GM19372 (cell line): ENCODE results near the gene PRR35.

Source experiments
- ATAC-seq: cut with Tn5 transposase; IDR thresholded peaks from one replicate; pipeline ENCODE4 v1.9.1; 2021; ENCODE audit warnings: mild to moderate bottlenecking, low read depth, moderate library complexity; ENCODE audit not compliant: unreplicated experiment

The PRR35 gene

GRCh38 chr16:546909-547770 lies 13.1 kb upstream of the PRR35 start:
- ATAC-seq = no peak

GRCh38 chr16:548586-548985 lies 11.6 kb upstream of the PRR35 start:
- no peak for ATAC-seq

GRCh38 chr16:549544-550263 lies 10.5 kb upstream of the PRR35 start:
- no peak for ATAC-seq

GRCh38 chr16:551210-551609 lies 9.0 kb upstream of the PRR35 start:
- ATAC-seq = no peak

DNA sequence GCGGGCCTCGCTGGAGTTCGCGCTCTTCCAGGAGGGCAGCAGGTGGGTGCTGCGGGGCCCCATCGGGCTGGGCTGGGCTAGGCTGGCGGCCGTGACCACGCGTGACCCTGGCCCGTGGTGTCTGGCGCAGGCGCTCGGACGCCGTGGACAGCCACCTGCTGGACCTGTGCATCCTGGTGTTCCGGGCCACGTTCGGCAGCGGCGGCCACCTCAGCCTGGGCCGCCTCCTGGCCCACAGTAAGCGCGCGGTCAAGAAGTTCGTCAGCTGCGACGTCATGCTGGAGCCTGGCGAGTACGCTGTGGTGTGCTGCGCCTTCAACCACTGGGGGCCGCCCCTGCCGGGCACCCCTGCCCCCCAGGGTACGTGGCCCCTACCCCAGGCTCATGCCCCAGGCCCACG lies 8.0 kb upstream of the PRR35 start:
- ATAC-seq = no peak

GRCh38 chr16:553601-554296 lies 6.4 kb upstream of the PRR35 start:
- ATAC-seq = no peak

- ATAC-seq = no peak
Observed at GRCh38 chr16:554297-554621, 5.9 kb upstream of the PRR35 start.

DNA sequence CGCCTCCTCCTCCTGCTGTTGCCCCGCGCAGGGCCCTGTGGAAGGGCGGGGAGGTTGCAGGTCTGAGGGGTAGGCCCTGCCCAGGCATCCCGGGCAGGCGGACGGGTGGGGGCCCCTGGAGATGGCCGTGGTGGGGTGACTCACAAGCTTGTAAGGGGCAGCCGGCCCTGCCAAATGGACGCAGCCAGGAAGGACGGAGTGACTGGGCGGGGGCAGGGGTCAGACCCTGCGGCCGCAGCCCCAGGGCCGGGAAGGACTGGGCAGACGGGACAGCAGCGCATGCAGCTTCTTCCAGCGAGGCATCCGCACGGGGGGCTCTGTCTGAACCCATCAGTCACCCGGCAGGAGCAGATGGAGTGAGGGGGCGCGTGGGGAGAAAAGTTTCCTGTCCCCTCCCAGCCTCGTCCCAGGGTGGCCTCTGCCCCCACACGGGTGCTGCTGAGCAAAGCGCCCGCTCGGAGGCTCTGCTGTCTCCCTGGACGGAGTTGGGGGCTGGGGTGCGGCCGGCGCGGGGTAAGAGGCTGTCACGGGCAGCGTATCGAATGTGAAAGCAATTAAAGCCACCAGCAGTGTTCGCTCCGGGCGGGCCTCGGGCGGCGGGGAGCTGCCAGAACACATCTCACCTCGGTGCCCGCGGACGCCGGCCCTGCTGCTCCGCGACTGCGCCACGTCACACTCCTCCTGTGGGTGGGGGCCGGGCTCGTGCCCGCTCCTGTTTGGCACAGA lies 5.4 kb upstream of the PRR35 start:
- ATAC-seq = no peak

DNA sequence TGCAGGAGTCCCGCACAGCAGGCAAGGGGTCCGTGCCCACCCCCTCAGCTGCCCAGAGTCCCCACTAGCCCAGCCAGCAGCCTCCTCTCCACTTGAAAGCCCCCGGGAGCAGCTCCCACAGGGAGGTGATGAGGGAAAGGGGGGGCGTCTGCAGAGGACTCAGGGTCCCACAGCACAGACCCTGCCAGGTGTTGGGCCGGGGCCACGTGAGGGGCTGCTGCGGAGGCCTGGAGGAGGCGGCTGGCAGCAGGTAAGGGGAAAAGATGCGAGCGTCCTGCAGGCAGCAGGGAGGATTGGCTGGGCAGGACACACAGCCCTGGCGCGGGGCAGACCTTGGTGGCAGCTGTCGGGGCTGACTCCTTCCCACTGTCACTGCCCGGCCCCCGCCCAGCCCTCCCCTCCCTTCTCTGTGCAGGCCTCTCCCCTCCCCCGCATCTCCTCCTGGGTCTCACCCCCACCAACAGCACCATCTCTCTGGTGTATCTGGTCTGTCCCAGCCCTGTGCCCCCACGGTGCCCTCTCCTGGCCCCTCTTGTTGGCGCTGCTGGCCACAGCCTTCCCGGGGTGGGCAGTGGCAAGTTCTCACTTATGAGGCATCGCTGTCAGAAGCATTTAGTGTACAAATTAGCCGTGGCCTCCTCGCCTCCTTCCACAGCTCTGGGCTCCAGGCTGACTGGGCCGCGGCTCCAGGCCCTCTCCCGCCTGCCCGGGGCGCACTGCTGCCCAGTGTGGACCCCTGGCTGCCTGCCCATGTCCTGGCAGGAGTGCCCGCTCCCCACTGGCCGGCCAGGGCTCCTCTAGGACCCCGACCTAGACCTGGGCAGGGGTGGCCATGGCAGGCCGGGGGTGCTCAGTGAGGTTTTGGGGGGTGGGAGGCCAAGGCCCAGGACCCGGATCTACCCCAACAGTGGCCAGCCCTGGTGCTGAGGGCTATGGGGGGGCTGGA lies 4.4 kb upstream of the PRR35 start:
- no peak for ATAC-seq

GRCh38 chr16:556474-557173 lies 3.6 kb upstream of the PRR35 start:
- no peak for ATAC-seq

- ATAC-seq = no peak
Observed at GRCh38 chr16:557463-558297, 2.5 kb upstream of the PRR35 start.

DNA sequence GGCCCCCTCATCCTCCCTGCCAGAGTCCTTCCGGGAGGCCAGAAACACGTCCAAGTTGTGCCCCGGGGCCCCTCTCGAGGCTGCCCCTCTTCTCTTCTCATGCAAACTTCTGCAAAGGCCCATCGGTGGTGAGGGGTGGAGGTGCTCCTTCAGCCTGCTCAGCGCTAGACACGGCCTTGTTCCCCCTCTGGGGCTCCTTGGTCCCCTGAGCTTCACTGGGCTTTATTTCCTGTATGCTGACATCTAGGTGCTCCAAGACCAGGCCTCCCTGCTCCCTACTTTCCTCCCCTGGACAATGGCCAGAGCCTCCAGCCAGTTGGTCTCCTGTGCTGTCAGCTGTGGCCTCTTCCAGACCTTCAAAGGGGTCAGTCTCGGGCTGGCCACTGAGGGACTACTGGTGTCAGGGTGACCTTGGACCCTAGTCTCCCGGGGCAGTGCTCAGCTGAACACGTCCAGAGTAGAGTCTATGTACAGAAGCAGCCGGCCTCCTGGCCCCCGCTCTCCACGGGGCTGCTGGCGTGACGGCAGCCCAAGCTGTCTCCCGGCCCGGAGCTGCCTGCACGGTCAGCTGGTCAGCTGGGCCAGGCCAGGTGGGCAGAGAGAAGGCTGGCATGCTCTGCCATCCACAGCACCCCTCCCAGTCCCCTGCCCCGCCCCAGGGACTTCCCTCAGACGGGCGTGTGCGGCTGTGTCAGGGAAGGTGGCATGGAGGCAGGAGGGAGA lies 1.7 kb upstream of the PRR35 start:
- ATAC-seq = no peak

GRCh38 chr16:559021-559380 lies 1.2 kb upstream of the PRR35 start:
- no peak for ATAC-seq

GRCh38 chr16:559411-560203 lies 587 bp upstream of the PRR35 start:
- ATAC-seq = no peak

DNA sequence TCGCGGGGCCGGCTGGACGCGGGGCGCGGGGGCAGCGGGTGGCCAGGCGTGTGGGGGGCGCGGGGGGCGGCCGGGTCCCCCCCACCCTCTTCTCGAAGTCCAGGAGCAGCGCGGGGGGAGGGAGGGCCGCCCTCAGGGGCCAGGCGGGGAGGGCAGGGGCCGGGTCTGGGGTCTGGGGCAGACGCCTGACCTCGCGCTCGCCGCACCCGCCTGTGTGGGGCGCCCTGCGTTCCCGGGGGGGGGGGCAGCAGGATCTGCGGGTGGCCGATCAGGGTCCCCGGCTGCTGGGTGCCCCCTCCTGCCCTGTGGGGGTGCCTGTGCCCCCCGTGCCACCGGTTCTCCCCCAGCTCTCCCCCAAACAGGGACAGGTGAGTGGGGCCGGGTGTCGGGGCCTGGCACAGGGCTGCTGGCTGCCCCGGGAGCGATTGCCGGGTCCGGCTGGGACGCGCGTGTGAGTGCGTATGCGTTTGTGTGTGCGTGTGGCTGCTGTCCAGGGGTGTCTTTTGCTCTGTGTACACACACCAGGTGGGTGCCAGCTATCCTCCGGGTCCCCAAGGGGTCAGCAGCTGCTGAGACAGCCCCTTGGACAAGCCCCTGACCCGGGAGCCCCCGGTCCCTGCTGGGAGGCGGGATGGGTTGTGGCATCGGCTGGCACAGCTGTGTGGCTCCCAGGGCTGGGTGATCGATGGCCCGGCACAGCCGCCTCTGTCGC lies 663 bp downstream of the PRR35 start:
- ATAC-seq = no peak

DNA sequence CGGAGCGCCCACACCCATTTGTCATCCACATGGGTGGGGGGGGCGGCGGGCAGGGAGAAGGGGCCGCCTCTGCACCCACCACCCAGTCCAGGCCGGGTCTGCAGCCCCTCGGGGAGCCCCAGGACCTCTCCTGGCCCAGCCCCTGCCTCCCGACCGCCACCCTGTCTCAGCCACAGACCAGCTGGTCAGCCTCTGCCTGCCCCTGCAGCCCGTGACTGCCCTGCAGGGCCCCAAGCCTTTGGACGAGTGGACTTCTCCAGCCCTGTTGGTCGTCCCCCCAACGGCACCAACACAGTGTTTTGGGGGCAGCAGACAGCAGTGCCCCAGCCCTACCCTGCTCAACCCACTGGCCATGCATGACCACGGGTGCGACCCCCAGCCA lies 1.2 kb downstream of the PRR35 start:
- ATAC-seq = no peak
